ENCODE data around the gene SYT7. TPM values are rescaled to one million over a fixed set of nuclear protein-coding genes. Genes with fewer than 3 reads are reported as not detected.

SYT7 gene
- total and polyA plus RNA-seq, 2 of the 4 experiments (the other 2 are of a cell fraction): under 0.01 to 0.19 TPM

GRCh38 chr11:61581931-61582330 is 1.1 kb upstream of the SYT7 start:
- intact Hi-C loops (cut with micrococcal nuclease): loop anchor here (2.0 to 10.0 kb wide), 3 partner anchors 57 to 153 kb away; no protein-coding TSS in a partner anchor

More at GRCh38 chr11:61581931-61582330, 1.1 kb upstream of the SYT7 start:
- Histone ChIP-seq H3K23ac (ENCODE audit: low read depth, low read length) (no peak overlapping the region), H3K36me3 (ENCODE audit: control insufficient read depth, insufficient read depth, low read length) (no peaks in the 10 kb centered on the region), H3K9me1 (ENCODE audit: insufficient read depth, low read length) (0 out of 2 replicates have a peak, but pooled peaks cover 5% of the 10 kb centered on the region), H4K5ac (ENCODE audit: low read depth, low read length) (no peak overlapping the region), H3K4me2 (ENCODE audit: low read depth, low read length) (no peak overlapping the region), H2BK20ac (ENCODE audit: low read depth, low read length) (no peak overlapping the region), H3K4ac (ENCODE audit: low read depth, low read length) (no peak overlapping the region), H2BK15ac (ENCODE audit: low read depth, low read length) (no peak overlapping the region), H3K14ac (replicated peaks; ENCODE audit: low read depth, low read length) (no peak overlapping the region), H4K91ac (ENCODE audit: insufficient read depth, low read depth, low read length) (no peak overlapping the region), H3K27ac (ENCODE audit: insufficient read depth, low read length) (no peak overlapping the region), H2BK120ac (ENCODE audit: low read depth, low read length) (no peak overlapping the region), H3K56ac (ENCODE audit: extremely low read depth, insufficient read depth, low read length) (no peak overlapping the region), H3K9me3 (ENCODE audit: control insufficient read depth, insufficient read depth, low read length) (no peaks in the 10 kb centered on the region), H4K20me1 (ENCODE audit: insufficient read depth, low read length) (no peaks in the 10 kb centered on the region), H3K4me1 (ENCODE audit: control insufficient read depth, insufficient read depth, low read length) (no peaks in the 10 kb centered on the region), H3K9ac (ENCODE audit: low read depth, low read length) (no peak overlapping the region), H3K18ac (ENCODE audit: low read depth, low read length) (no peak overlapping the region), H2AK5ac (ENCODE audit: low read depth, low read length) (no peak overlapping the region), H3K4me3 (ENCODE audit: insufficient read depth, low read depth, low read length) (no peak overlapping the region), H2BK5ac (ENCODE audit: low read depth, low read length, poor library complexity, severe bottlenecking) (no peak overlapping the region), H4K8ac (ENCODE audit: low read depth in 2 of 2, low read length in 2 of 2) (no peak overlapping the region), H3K79me1 (ENCODE audit: low read depth in 1 of 2, low read length in 2 of 2) (no peaks in the 10 kb centered on the region), H3K27me3 (ENCODE audit: control insufficient read depth, insufficient read depth, low read length) (peaks cover 64% of the 10 kb centered on the region), H2AK9ac (replicated peaks; ENCODE audit: low read depth, low read length, poor library complexity) (no peak overlapping the region), H2AFZ (replicated peaks; ENCODE audit: low read length, poor library complexity) (no peak overlapping the region)
- no peak for DNase-seq
- in situ Hi-C loops (cut with MboI; ENCODE audit: low sequenced_read_pairs): no loop called here
- dilution Hi-C loops (cut with HindIII; ENCODE audit: low sequenced_read_pairs, unreplicated experiment): no loop called here
- TF ChIP-seq ELK1 (IDR thresholded peaks at IDR 0.05; ENCODE audit: borderline replicate concordance, low read depth, low read length) (no peak), BHLHE40 (IDR thresholded peaks at IDR 0.05; ENCODE audit: low read depth, low read length) (no peak), RAD21 (IDR thresholded peaks at IDR 0.05; ENCODE audit: low read length) (no peak), CHD1 (IDR thresholded peaks at IDR 0.05; ENCODE audit: low read depth, low read length) (no peak), USF2 (IDR thresholded peaks at IDR 0.05; ENCODE audit: low read depth, low read length) (no peak), POLR2A (IDR thresholded peaks at IDR 0.05; ENCODE audit: low read depth, low read length) (no peak)
- ATAC-seq (ENCODE audit: low read depth): no peak
- WGBS, 2 experiments (ENCODE audit: extremely low coverage in 2 of 2, insufficient read length in 1 of 2): 0% methylated on average over 1 of the region's 2 CpGs; no CpG with 5 or more reads in 1 of the 2 experiments
- BruUV-seq (replicated peaks): no TSS peak
- CTCF ChIA-PET: interaction anchor here (0.7 to 0.8 kb wide), 3 partner anchors 8 to 34 kb away, joined by 3 to 6 read pairs (median 3); no protein-coding TSS in a partner anchor
- POLR2A ChIA-PET (ENCODE audit: unreplicated experiment): no interaction called here

Measured in IMR-90 (cell line).